Thyroid gland (tissue), 4 donors: ENCODE measurements around the gene ANKRD11. TPM values are rescaled to one million over a fixed set of nuclear protein-coding genes. Genes with fewer than 3 reads are reported as not detected.

Experiments
- DNase-seq, 2 donors: peaks; one replicate each; pipeline ENCODE4 v3.0.0-alpha.2; 2019
- H3K27ac ChIP-seq, 3 donors: fragments of 200-600 bp; sonication (generic); 1 replicate in 2 of 3; 2 replicates in 1 of 3; pipeline ENCODE4 v1.5.1; 2016 to 2019; ENCODE audit warnings: mild to moderate bottlenecking in 1 of 3, moderate library complexity in 1 of 3
- H3K27me3 ChIP-seq: fragments of 200-600 bp; sonication (generic); one replicate; pipeline ENCODE4 v1.5.1; 2019
- H3K36me3 ChIP-seq, 2 donors: fragments of 200-600 bp; sonication (generic); one replicate each; pipeline ENCODE4 v1.5.1; 2016 to 2019
- H3K4me1 ChIP-seq, 2 donors: fragments of 200-600 bp; sonication (generic); one replicate each; pipeline ENCODE4 v1.5.1; 2017 to 2019
- H3K4me3 ChIP-seq, 3 donors: fragments of 200-600 bp; sonication (generic); replicated peaks in 1 of 3; 1 replicate in 2 of 3; 2 replicates in 1 of 3; pipeline ENCODE4 v1.5.1; 2016; ENCODE audit warnings: mild to moderate bottlenecking in 1 of 3
- H3K9me3 ChIP-seq: fragments of 200-600 bp; sonication (generic); one replicate; pipeline ENCODE4 v1.5.1; 2017
- CTCF ChIP-seq, 6 experiments: fragments of 200-600 bp in 3 of 6; fragments of 450-650 bp in 3 of 6; sonication (generic) in 3 of 6; IDR thresholded peaks; one replicate each; pipeline ENCODE4 v1.5.1; 2016 to 2019; ENCODE audit warnings: antibody characterized with exemption in 6 of 6, mild to moderate bottlenecking in 2 of 6, inconsistent platforms in 1 of 6, moderate library complexity in 1 of 6
- POLR2A ChIP-seq, 2 donors: fragments of 450-650 bp; IDR thresholded peaks; one replicate each; pipeline ENCODE4 v1.6.1; 2017; ENCODE audit warnings: antibody characterized with exemption in 2 of 2, mild to moderate bottlenecking in 2 of 2, moderate library complexity in 1 of 2
- WGBS, 2 donors: methylation state at CpG; one replicate each; pipeline ENCODE4 v1.1.5; 2017; 5-methylcytosine and 5-hydroxymethylcytosine counted together
- intact Hi-C: fragments of 100-400 bp; cut with DNase I; formaldehyde crosslinking; loops from one replicate; pipeline ENCODE4 v1.15.1; 2023
- total RNA-seq, 4 donors: library from RNA; depleted of rRNA; stranded (reverse); fragments of >200 nt; gene quantifications; one replicate each; pipeline ENCODE4 v1.2.3, GENCODE V29; 2016

The ANKRD11 gene
- total RNA-seq, 4 donors from 2014 or later = 62.1 to 90.4 (median 75.0) TPM

- intact Hi-C loops = no loop called here
- DNase-seq = no peak
- Histone ChIP-seq H3K4me1 (peaks cover 0 to 3% of the 10 kb centered on the region in 2 donors), H3K27ac (no peak overlapping the region), H3K36me3 (peaks cover 0 to 11% of the 10 kb centered on the region in 2 donors), H3K27me3 (no peaks in the 10 kb centered on the region), H3K4me3 (no peak overlapping the region), H3K9me3 (no peaks in the 10 kb centered on the region)
- 93 to 94% methylated on average over 15 to 17 of the region's 17 CpGs for WGBS, 2 donors
- TF ChIP-seq POLR2A (IDR thresholded peaks at IDR 0.05) (no peak), CTCF (IDR thresholded peaks at IDR 0.05) (no peak)
Measured at GRCh38 chr16:89298623-89299225, 191.6 kb downstream of the ANKRD11 start.

- Histone ChIP-seq H3K4me1 (peaks cover 0 to 3% of the 10 kb centered on the region in 2 donors), H3K27me3 (no peaks in the 10 kb centered on the region)
- 73 to 80% methylated on average over 16 to 17 of the region's 17 CpGs for WGBS, 2 donors
Measured at GRCh38 chr16:89297910-89298545, 192.3 kb downstream of the ANKRD11 start.

GRCh38 chr16:89297156-89297874 lies 193.0 kb downstream of the ANKRD11 start:
- DNase-seq = no peak
- Histone ChIP-seq H3K9me3 (no peaks in the 10 kb centered on the region), H3K36me3 (no peaks in the 10 kb centered on the region), H3K4me1 (peaks cover 0 to 3% of the 10 kb centered on the region in 2 donors), H3K4me3 (no peak overlapping the region), H3K27me3 (no peaks in the 10 kb centered on the region), H3K27ac (no peak overlapping the region)
- 89 to 92% methylated on average over 27 of the region's 27 CpGs for WGBS, 2 donors
- intact Hi-C loops = no loop called here
- TF ChIP-seq CTCF (IDR thresholded peaks at IDR 0.05) = no peak
- TF ChIP-seq POLR2A (IDR thresholded peaks at IDR 0.05) = no peak

More at GRCh38 chr16:89297910-89298545, 192.3 kb downstream of the ANKRD11 start:
- DNase-seq = no peak
- intact Hi-C loops = no loop called here
- TF ChIP-seq CTCF (IDR thresholded peaks at IDR 0.05) (no peak), POLR2A (IDR thresholded peaks at IDR 0.05) (no peak)
- Histone ChIP-seq H3K36me3 (peaks cover 0 to 4% of the 10 kb centered on the region in 2 donors), H3K4me3 (no peak overlapping the region), H3K27ac (no peak overlapping the region), H3K9me3 (no peaks in the 10 kb centered on the region)

GRCh38 chr16:89295915-89296314 lies 194.4 kb downstream of the ANKRD11 start:
- Histone ChIP-seq H3K9me3 (no peaks in the 10 kb centered on the region), H3K36me3 (peaks cover 0 to 2% of the 10 kb centered on the region in 2 donors), H3K4me3 (no peak overlapping the region), H3K4me1 (peaks cover 0 to 3% of the 10 kb centered on the region in 2 donors), H3K27ac (no peak overlapping the region), H3K27me3 (no peaks in the 10 kb centered on the region)
- 83 to 92% methylated on average over 6 of the region's 6 CpGs for WGBS, 2 donors
- DNase-seq = no peak
- TF ChIP-seq POLR2A (IDR thresholded peaks at IDR 0.05) (no peak), CTCF (IDR thresholded peaks at IDR 0.05) (no peak)
- intact Hi-C loops = no loop called here
